Kidney capillary endothelial cell (primary cell): ENCODE data around the gene TRABD2B.
A peak's percentile ranks its signal among the peaks of the same experiment; 100 is the strongest.

Experiments used
- DNase-seq: peaks from one replicate; pipeline ENCODE4 v3.0.0-alpha.2; 2018; ENCODE audit warnings: low spot score

TRABD2B gene

DNA sequence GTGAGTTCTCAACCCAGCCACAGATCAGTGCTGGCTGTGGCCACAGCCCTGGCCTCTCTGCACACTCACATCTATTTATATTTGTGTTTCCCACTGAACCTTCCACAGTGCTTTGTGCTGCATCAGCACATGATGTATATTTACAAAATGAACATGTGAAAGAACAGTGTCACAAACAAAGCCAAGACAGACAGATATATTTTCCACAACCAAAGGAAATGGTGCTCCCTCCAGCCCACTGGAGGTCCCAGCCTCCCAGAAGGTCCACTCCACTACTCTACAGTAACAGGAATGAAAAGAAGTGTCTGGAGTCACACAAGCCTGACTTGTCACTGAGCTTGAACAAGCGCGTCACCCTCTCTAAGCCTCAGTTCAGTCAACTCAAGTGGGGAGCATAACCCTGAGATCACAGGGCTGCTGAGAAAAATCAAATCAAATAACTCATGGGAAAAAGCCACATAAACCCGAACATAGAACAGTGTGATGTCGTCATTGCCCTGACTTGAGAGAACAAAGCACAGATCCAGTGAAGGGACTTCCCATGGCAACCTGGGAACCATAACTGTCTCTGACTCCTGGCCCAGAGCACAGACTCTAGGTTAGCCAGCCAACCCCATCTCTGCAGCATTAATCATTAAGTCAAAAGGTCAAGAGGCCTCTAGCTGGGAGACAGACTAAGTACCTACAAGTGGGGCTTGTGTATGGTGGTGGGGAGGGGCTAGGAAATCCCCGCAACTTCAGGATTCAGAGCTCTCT, 121.2 kb downstream of the TRABD2B start:
- DNase-seq: no peak

DNA sequence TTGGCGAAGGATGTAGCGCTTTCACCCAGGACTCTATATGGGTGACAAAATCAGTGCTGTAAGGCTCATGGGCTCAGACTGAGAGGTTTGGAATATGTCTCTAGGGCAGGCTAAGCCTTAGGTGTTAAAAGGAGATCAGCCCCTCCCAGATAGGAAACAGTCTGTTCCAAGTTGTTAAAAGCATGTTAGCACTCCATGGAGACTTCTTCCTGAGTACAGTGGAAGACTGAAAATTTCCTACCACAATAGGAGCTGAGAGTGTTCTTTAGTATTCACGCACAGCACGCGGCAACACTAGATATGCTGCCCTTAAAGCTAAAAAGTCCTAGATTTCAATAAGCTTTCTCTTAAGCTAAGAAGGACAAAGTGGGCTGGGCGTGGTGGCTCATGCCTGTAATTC, 122.1 kb downstream of the TRABD2B start:
- DNase-seq: no peak

DNA sequence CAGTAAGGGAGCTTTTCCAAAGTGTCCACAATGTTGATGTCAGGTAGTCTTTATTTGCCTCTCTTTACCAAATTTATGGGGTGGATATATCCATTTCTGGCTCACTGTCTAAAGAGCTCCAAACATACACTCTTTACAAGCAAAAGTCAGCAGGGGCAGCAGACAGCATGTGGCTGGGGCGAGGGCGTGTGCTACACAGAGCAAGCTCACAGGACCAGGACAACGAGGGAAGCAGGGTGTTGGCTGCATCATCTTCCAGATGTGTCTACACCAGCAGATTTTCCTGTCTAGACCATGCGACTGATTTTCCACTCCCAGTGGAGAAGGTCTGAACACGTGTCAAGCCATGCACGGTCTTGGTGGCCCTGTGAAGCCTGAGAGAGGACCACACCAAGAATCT, 123.8 kb downstream of the TRABD2B start:
- no peak for DNase-seq

DNA sequence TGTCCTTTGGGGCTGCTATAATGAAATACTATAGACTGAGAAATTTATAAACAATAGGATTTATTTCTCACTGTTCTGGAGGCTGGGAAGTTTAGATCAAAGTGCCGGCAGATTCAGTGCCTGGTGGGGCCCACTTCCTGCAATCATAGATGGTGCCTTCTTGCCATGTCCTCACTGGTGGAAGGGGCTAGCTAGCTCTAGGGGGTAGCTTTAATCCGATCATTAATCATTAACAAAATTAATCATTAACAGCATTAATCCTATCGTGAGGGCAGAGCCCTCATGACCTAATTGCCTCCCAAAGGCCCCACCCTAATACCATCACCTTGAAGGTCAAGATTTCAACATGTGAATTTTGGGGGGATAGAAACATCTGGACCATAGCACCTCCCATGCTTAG, 124.3 kb downstream of the TRABD2B start:
- DNase-seq: no peak

DNA sequence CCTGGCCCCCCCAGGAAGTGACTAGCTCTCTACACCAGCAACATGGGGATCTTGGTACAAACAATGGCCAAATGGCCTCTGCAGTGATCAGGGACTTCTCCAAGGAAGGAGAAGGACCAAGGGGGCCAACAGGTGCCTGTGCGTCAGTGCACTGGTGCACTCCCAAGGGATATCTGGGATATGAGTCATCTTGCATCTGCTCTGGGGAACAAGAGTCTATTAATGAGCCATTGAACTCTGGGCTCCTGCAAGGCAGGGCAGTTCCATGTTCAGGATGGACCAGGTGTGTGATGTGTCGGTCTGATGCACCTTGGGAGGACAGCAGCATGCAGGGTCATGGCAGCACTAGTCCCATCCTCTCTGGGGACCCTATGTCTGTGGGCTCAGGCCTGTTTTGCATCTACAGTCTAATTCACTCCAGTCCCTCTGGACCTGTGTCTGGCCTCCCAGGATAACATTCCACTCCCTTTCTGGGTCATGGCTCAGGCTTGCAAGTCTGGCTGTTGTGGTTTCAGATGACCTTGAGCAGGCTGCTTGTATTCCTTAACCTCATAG, 125.3 kb downstream of the TRABD2B start:
- DNase-seq: peak; percentile 49

DNA sequence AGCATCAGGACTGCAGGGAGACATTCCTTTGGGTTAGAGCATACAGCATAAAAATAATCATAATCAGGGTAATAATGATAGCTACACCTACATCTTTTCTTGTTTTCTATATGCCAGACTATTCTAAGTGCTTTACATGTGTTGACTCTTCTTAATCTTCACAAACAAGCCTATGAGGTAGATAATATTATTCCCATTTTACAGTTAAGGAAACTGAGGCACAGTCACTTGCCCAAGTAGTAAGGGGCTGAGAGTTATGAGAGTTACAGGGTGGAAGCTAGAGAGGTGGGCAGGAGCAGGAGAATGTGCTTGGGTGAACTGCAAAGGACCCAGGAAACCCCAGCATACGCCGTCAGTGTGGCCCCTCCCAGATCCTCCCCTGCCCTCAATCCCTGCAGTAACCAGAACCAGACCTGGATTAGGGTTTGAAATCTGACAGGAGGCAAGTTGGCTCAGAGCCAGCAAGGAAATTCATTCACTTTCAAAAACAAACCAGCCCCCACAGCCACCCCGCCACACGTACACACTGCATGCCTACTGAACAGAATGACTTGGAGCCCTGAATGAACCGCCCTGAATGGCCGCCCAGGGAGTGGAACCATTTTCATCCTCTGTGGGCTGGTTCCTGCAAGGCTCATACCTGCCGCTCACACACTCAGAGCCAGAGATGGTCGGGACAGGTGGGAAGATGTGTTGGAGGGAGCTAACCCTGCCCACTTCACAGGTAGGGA, 126.1 kb downstream of the TRABD2B start:
- peak; percentile 16 for DNase-seq

DNA sequence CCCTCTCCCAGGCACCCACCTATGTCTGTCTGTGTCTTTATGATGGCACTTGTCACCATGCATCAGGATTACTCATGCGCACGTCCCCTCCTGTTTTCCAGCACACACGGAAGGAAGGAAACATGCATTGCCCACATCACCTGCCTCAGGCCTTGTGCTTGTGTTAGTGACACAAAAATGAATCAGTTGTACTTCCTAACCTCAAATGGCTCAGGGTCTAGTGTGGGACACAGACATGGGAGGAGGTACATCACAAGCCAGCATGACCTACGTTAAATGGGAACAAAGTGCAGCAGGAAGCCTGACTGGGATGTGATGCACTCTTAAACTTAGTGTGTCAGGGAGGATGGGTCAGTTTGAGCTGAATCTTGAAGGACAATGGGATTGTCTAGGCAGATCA, 126.7 kb downstream of the TRABD2B start:
- DNase-seq: peak; percentile 83

DNA sequence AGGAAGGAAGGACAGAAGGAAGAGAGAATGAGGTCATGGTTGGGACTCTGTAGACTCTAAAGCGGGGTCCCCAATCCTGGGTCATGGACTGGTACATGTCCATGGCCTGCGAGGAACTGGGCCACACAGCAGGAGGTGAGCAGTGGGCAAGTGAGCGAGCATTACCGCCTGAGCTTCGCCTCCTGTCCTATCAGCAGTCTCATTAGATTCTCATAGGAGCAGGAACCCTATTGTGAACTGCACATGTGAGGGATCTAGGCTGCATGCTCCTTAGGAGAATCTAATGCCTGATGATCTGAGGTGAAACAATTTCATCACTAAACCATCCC, 128.9 kb downstream of the TRABD2B start:
- DNase-seq: no peak

DNA sequence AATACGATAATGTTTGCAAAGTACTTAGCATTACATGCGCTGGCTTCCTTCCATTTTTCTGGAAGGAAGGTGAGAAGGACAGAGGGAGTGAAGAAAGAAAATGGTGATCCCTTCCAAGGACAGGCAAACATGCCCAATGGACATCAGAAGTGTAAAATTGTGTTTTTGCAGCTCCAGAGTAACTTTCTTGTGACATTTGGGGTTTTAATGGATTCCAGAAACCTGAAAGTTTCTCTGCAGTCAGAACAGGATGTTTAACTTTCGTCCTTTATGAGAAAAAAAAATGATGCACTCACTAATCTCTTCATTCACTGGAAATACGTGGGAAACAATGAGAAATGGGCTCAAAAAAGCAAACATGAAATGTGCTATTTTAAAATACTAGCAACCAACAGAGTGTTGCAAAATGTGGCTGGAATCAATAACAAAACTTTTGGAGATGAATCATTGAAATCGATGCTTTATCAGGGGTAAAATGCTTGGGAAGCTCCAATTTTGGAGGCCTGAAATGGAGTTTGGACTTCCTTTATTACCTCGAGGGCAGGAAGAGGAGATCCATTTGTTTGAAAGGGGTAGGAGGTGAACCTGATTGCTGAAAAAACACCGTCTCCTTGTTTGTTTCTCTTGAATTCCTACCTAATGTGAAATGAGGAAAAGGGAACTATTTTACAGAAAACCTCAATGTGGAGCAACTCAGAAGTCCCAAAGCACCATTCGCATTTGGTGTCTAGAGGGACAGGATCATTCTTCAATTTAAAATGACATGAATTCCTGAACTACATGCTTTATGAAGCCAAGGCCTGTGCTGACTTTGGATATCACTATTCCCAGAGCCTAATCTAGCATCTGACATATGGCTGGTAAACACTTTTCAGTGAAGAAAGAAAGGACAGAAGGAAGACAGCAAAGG, 129.5 kb downstream of the TRABD2B start:
- DNase-seq: no peak

DNA sequence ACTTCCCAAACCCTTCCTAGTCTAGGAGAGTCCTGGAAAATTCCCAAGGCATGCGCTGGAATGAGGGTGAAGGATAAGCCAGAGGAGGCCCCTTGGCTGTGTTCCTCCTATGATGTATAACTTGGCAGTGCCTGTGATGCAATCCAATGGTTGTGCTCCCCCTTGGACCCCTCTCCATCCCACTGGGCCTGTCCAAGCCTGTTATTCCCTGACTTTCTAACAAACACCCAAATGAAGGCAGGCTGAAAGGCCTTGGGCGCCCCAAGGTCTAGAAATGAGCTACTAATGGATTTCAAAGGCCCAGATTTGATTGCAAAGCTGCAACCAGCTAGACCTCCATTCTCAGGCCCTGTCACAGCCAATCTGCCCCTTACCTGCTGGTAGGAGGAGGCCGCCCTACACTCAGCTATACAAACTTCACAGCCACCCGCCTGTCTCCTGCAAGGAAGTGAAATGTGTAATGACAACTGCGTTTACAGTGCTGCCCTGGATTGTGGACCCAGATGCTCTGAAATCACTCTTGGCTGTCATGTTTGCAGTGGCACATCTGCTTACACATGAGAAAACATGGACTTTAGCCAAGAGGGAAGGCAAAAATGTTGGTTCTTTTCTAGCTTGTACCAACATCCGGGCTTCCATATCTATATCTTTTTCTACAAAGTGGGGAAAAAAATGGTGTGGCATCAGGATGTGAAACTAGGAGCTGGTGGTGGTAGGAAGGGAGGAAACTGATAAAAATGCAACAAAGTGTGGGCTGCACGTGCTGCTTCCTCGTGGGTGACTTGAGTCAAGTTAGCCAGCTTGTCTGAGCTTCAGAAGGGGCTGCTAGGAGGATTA, 130.4 kb downstream of the TRABD2B start:
- no peak for DNase-seq

DNA sequence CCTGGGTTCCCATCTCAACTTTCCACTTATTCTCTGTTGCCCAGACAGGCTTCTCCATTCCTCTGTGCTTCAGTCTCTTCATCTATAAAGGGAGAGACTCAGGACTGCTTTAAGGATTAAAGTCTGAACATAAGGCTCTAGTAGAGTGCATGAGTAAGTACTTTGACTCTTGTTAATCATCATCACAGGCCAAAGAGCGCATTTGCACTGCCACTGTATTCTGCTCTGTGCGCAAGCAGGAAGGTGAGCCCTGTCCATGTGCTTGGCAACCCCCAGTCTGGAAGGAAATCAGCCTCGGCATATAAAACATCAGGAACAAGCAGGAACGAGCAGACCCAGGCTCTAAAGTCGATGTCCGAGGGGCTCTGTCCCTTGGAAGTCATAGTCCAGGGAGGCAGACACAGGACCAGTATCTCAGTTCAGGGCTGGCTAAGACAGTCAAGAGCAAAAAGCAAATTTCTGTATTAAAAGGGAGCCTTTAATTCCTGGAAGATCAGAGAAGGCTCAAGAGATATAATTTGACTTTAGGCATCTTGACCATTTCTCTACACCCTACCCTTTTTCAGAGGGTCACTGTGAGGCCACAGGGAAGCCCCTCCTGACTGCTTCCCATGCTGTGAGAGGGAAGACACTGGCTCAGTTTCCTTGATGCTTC, 131.2 kb downstream of the TRABD2B start:
- peak; percentile 34 for DNase-seq

DNA sequence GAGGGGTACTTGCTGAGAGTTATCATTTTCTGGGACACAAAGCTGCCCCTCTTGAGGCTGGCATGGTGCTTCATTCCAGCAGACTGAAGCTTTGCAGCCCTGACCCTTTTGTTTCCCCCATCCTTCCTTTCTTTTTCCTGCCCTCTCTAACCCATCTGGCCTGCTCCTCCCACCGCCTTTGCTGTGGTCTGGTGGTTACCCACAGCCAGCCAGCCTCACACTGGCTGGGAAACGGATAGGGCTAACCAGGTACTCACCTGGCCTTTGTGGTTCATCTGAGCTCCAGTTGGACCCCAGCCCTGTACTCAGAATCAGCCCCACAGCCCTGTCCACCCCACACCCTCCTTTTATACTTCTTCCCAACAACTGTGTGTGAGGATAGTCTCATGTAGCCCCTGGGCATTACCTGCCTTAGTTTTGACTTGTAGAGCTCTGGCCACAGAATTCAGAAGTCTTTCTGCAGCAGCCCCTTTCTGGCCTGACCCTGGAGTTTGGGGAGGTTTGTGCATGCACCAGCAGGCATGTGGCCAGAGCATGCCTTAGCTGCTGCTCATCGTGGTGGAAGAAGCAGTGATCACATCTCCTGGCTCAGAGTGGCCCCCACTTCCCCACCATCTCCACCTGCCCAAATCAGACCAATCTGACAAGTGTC, 138.0 kb downstream of the TRABD2B start:
- DNase-seq: no peak

DNA sequence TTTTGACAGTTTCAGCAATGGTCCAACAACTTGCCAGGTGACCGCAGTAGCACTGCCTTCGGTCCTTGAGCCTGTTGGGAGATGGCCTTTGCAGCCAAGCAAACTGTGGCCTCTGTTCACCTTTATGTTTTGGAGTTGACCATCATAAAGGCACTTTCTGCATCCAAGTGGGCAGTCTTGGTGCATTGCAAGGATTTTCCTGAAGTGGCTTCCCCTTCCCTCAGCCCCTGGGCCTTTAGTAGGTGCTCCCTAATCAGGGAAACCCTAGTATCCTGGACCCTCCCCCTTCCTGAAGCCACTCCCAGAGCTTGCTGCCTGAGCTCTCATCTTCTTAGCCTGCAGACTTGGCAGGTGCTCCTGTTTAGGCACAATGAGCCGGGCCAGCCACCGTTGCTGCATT, 140.2 kb downstream of the TRABD2B start:
- DNase-seq: no peak

DNA sequence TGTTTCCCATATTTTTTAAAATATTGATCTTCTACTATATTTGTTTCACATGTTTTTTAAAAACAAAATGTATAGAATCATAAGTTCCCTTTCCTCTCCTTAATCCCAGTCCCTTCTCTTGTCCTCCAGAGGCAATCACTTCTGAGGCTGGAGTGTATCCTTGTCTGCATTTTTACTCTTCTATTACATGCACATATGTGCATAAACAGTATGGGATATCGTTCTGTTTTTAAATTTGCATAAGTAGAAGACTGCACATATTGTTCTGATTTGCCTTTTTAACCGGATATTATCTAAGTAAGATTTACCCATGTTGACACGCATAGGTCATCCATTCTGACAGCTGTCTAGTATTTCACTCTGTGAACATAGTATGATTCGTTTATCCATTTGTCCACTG, 142.0 kb downstream of the TRABD2B start:
- no peak for DNase-seq

DNA sequence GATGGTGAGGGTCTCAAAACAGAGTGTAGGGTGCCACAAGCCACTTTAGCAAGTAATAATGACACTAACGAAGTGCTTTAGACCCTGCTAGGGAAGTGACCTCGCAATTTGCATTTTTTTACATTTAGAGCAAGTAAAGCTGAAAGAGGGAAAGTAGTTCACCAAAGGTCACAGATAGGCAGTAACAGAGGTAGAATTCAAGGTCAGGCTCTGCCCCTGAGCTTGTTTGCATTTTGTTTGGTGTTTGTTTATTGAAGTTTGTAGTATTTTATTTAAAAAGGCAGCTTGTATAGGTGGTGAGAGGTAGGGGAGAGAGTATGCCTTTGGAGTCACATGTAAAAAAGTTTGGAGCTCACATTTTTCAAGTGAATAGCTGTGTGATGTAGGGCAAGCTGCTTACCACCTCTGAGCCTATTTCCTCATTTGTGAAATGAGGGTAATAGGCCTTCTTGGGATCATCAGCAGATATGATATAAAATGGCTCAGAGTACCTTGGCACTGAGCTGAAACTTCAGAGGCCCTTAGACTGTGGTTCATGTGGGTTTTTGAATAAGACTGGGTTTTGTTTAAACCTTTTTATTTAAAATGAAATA, 142.5 kb downstream of the TRABD2B start:
- DNase-seq: no peak

DNA sequence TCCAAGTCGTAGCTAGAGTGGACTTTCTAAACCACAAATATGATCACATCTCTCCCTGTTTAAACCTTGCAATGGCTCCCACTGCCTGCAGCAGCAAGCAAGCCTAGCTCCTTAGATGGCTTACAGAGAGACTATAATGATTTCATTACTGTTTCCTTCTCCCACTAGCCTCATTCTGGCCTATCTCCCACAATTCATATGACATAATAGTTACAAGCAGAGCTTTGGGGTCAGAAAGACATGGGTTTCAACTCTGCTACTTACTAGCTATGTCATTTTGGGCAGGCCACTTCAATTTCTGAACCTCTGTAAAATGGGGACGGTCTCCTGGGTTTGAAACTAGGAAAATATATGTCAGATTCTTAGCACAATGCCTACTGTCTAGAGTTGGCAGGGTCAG, 143.3 kb downstream of the TRABD2B start:
- DNase-seq: no peak

DNA sequence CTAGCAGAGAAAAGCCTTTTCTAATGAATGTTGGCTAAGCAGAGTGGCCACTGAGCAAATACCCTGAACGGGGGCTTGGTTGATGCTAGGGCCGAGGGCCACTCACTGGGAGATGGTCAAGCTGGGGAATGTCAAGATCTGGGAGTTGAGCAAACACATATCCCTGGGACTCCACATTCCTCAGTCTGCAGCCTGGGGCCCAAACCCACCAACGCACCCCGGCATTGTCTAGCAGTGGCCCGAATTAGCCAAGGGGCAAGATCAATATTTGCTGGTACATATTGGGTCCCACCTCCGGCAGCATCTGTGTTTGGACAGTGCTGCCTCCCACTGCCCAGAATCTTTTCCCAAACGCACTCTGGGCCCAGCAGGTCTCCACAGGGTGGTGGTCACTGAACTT, 144.1 kb downstream of the TRABD2B start:
- no peak for DNase-seq

DNA sequence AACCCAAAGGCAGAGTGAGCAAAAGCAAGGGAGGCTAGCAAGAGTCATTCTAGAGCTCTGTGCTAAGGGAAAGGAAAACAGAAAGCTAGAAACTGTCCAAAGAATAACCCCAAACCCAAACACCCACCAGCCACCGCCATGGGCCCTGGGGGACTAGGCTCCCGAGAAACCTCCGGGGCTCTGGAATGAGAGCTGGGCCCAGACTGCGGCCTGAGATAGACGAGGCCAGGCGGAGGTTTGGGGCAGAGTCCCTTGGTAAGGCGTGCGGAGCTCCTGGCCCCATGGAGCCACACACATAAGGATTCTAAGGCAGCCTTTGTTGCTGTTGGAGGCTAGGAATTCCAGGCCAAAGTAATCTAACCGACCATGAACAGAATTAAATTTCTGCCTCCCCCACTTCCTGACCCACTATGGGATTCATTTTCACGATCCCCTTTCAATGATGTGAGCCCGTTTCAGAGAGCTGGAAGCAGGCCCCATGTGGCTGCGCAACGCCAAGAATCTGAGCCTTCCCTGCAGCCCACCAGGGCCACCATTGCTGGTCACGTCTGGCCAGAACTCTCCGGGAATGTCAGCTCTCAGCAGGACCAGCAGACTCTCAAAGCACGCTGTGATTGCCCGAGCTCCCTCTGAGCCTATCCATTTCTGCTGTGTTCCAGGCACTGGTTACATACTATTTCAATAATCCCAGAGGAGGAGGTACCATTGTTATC, 145.0 kb downstream of the TRABD2B start:
- no peak for DNase-seq

DNA sequence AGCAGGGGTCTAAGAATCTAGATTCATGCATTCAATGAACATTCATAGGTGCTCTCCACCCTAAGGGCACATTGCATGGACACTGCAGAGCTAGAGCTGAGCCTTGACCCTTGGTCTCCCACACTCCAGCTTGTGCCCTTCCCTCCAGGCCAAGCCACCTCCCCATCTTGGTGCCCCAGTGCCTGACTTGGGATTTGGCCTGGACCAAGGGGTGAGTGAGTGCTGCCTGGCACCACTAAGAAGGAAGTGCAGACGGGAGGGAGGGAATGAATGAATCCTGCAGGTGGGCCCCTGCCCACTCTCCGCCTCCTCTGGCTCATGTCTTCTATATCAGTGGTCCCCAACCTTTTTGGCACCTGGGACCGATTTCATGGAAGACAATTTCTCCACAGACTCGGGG, 146.7 kb downstream of the TRABD2B start:
- DNase-seq: no peak
